Calu3 (cell line): Measurements from ENCODE around the gene SLCO3A1. TPM values are rescaled to one million over a fixed set of nuclear protein-coding genes. Genes with fewer than 3 reads are reported as not detected.

Experiments used
- BruUV-seq: library from RNA; stranded (reverse); fragments of 400-500 nt; replicated peaks from 2 replicates; lab custom pipeline; 2021; lab: Mats Ljungman, UMichigan
- CTCF ChIA-PET: fragments of 300-600 bp; sonication (Branson Sonifier 250); formaldehyde crosslinking; loops from one replicate; lab custom pipeline; 2022; ENCODE audit warnings: antibody characterized with exemption; lab: Charles Lee
- DNase-seq: peaks from one replicate; pipeline ENCODE4 v3.0.0; 2022
- H3K27ac Mint-ChIP-seq: one replicate; pipeline ENCODE4 v1.8.0; 2022; ENCODE audit warnings: mixed read lengths; ENCODE audit not compliant: unreplicated experiment
- H3K27me3 Mint-ChIP-seq: one replicate; pipeline ENCODE4 v1.8.0; 2022; ENCODE audit warnings: mixed read lengths; ENCODE audit not compliant: unreplicated experiment
- H3K36me3 Mint-ChIP-seq: one replicate; pipeline ENCODE4 v1.8.0; 2022; ENCODE audit warnings: mild to moderate bottlenecking, moderate library complexity, mixed read lengths; ENCODE audit not compliant: insufficient read depth, unreplicated experiment
- H3K4me1 Mint-ChIP-seq: one replicate; pipeline ENCODE4 v1.8.0; 2022; ENCODE audit warnings: mild to moderate bottlenecking, low read depth, mixed read lengths; ENCODE audit not compliant: unreplicated experiment
- H3K4me3 Mint-ChIP-seq: one replicate; pipeline ENCODE4 v1.8.0; 2022; ENCODE audit warnings: mild to moderate bottlenecking, low read depth, moderate library complexity, mixed read lengths; ENCODE audit not compliant: unreplicated experiment
- H3K9me3 Mint-ChIP-seq: one replicate; pipeline ENCODE4 v1.8.0; 2022; ENCODE audit warnings: low read depth, mixed read lengths; ENCODE audit not compliant: unreplicated experiment
- intact Hi-C: fragments of 100-400 bp; cut with micrococcal nuclease; formaldehyde crosslinking; loops from one replicate; pipeline ENCODE4 v1.10.0; 2022; ENCODE audit not compliant: unreplicated experiment
- total RNA-seq: library from RNA; stranded (reverse); gene quantifications from 2 replicates; pipeline ENCODE4 v1.2.3, GENCODE V29; 2022
- TF ChIP-seq, protein P1 (sequence below): fragments of 200-600 bp; IDR thresholded peaks from one replicate; pipeline ENCODE4 v1.8.0; 2022; ENCODE audit warnings: antibody characterized with exemption; ENCODE audit not compliant: unreplicated experiment

Gene SLCO3A1
- total RNA-seq, 1 experiment from 2014 or later: 65.9 TPM

DNA sequence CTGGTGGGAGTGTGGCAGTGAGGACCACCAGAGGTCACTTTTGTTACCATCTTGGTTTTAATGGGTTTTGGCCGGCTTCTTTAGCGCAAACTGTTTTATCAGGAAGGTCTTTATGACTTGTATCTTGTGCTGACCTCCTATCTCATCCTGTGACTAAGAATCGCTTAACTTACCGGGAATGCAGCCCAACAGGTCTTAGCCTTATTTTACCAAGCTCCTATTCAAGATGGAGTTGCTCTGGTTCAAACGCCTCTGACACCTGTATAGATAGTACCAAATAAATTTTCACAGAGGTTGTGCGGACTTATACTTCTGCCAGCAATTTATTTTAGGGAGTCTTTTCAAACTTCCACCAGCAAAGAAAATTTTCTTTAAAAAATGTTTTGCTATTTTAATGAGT lies 13.6 kb upstream of the SLCO3A1 start:
- intact Hi-C loops: no loop called here
- CTCF ChIA-PET: no interaction called here

DNA sequence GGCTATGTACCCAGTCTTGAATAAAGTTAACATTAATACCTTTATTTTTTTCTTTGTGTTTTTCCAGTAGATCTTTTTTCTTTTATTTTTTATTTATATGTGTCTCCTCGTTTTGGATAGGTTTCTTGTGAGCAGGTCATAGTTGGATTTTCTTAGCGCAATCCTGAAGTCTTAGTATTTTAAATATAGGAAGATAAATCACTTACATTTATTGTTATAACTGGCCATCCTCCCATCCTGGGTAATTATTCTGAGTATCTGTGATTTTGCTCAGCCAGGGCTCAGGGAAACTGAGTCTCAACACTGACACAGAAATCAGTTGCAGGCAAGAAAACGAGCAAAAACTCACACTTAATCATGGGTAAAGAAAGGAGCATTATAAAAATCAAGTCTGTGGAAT lies 11.6 kb upstream of the SLCO3A1 start:
- no peak for DNase-seq
- CTCF ChIA-PET: no interaction called here
- Mint-ChIP-seq H3K27ac (no peak overlapping the region), H3K27me3 (peaks cover 37% of the 10 kb centered on the region), H3K4me3 (no peak overlapping the region), H3K4me1 (no peaks in the 10 kb centered on the region), H3K9me3 (no peaks in the 10 kb centered on the region), H3K36me3 (no peaks in the 10 kb centered on the region)
- BruUV-seq: no TSS peak
- intact Hi-C loops: no loop called here
- TF ChIP-seq, protein P1, sequence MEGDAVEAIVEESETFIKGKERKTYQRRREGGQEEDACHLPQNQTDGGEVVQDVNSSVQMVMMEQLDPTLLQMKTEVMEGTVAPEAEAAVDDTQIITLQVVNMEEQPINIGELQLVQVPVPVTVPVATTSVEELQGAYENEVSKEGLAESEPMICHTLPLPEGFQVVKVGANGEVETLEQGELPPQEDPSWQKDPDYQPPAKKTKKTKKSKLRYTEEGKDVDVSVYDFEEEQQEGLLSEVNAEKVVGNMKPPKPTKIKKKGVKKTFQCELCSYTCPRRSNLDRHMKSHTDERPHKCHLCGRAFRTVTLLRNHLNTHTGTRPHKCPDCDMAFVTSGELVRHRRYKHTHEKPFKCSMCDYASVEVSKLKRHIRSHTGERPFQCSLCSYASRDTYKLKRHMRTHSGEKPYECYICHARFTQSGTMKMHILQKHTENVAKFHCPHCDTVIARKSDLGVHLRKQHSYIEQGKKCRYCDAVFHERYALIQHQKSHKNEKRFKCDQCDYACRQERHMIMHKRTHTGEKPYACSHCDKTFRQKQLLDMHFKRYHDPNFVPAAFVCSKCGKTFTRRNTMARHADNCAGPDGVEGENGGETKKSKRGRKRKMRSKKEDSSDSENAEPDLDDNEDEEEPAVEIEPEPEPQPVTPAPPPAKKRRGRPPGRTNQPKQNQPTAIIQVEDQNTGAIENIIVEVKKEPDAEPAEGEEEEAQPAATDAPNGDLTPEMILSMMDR: no peak

More for the DNA sequence above, 13.6 kb upstream of the SLCO3A1 start:
- H3K27ac Mint-ChIP-seq: no peak overlapping the region
- H3K27me3 Mint-ChIP-seq: peaks cover 24% of the 10 kb centered on the region
- TF ChIP-seq, protein P1: no peak
- no peaks in the 10 kb centered on the region for H3K4me1 Mint-ChIP-seq
- no peaks in the 10 kb centered on the region for H3K36me3 Mint-ChIP-seq
- no peaks in the 10 kb centered on the region for H3K9me3 Mint-ChIP-seq
- BruUV-seq: no TSS peak
- H3K4me3 Mint-ChIP-seq: no peak overlapping the region
- DNase-seq: no peak

DNA sequence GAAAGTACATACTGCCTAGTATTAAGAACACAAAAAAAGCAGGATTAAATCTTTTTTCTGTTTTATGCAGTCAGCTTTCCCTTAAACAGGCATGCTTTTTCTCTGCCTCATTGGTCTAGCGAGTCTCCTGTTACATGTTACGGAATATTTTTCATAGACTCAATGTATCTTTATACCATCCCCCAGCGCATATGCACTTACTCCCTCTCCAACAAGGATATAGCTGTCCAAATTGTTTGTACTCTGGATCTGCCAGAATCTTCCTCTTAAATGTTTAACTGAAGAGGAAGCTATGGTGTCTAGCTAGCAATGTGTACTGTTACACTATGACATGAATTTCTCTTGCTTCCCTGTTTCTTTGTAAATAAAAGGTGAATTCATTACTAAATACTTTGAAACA lies 9.2 kb upstream of the SLCO3A1 start:
- DNase-seq: no peak
- TF ChIP-seq, protein P1: no peak
- H3K9me3 Mint-ChIP-seq: no peaks in the 10 kb centered on the region
- CTCF ChIA-PET: interaction anchor here (0.6 to 2.5 kb wide), 3 partner anchors 10 to 20 kb away, joined by 3 to 5 read pairs (median 5); partner anchors contain the start of gene SLCO3A1
- H3K27me3 Mint-ChIP-seq: peaks cover 29% of the 10 kb centered on the region
- BruUV-seq: no TSS peak
- H3K27ac Mint-ChIP-seq: no peak overlapping the region
- no peak overlapping the region for H3K4me3 Mint-ChIP-seq
- no peaks in the 10 kb centered on the region for H3K4me1 Mint-ChIP-seq
- no peaks in the 10 kb centered on the region for H3K36me3 Mint-ChIP-seq
- intact Hi-C loops: no loop called here

DNA sequence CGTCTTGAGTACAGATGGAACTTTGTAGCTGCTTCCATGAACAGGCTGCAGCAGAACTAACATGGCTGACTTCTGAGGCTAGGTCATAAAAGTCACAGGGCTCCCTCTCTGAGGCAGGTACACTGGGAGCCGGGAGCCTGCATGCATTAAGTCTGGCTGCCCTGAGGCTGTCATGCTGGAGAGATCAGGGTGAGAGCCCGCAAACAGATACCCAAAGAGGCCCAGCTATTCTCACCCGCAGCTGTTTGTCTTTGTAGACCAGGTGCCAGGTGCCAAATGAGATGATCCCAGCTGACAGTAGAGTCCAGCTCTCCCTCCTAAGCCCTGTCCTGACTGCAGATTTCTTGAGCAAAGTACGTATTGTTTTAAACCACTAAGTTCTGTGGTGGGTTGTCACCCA lies 8.6 kb upstream of the SLCO3A1 start:
- no peaks in the 10 kb centered on the region for H3K9me3 Mint-ChIP-seq
- intact Hi-C loops: no loop called here

More for the DNA sequence above, 8.6 kb upstream of the SLCO3A1 start:
- TF ChIP-seq, protein P1: no peak
- CTCF ChIA-PET: interaction anchor here (0.6 to 2.5 kb wide), 3 partner anchors 9 to 19 kb away, joined by 3 to 5 read pairs (median 5); partner anchors contain the start of gene SLCO3A1
- H3K36me3 Mint-ChIP-seq: no peaks in the 10 kb centered on the region
- H3K27ac Mint-ChIP-seq: no peak overlapping the region
- no TSS peak for BruUV-seq
- no peaks in the 10 kb centered on the region for H3K4me1 Mint-ChIP-seq
- H3K4me3 Mint-ChIP-seq: no peak overlapping the region
- peaks cover 29% of the 10 kb centered on the region for H3K27me3 Mint-ChIP-seq
- DNase-seq: no peak
